Activated CD8-positive, alpha-beta memory T cell treated with anti-CD3 and anti-CD28 coated beads, Interleukin-2, amount 10 ng/mL, durations not matched to agents 7 days and 5 days (primary cell): ENCODE results near the gene MED22. TPM values are rescaled to one million over a fixed set of nuclear protein-coding genes. Genes with fewer than 3 reads are reported as not detected.
"Not testable (repeated sequence)": the region's sequence is repeated elsewhere in the genome, so short reads cannot be mapped to it uniquely, and the experiment has no call there.

Experiments
- ATAC-seq: fragments of 150-1000 bp; cut with Tn5 transposase; one replicate; pipeline ENCODE4 v1.10.0; 2021; ENCODE audit warnings: moderate library complexity
- CTCF ChIA-PET: fragments of 350-600 bp; sonication (Branson Sonifier 250); formaldehyde crosslinking; loops from one replicate; lab custom pipeline; 2021; ENCODE audit warnings: antibody characterized with exemption; lab: Charles Lee
- DNase-seq: peaks from one replicate; pipeline ENCODE4 v3.0.0-alpha.2; 2020
- H3K27ac Mint-ChIP-seq: one replicate; pipeline ENCODE4 v1.8.0; 2021; ENCODE audit warnings: mild to moderate bottlenecking, mixed read lengths
- H3K27me3 Mint-ChIP-seq: one replicate; pipeline ENCODE4 v1.8.0; 2021; ENCODE audit warnings: mixed read lengths
- H3K36me3 Mint-ChIP-seq: one replicate; pipeline ENCODE4 v1.8.0; 2021; ENCODE audit warnings: mild to moderate bottlenecking, mixed read lengths
- H3K4me1 Mint-ChIP-seq: one replicate; pipeline ENCODE4 v1.8.0; 2021; ENCODE audit warnings: mixed read lengths
- H3K4me3 Mint-ChIP-seq: one replicate; pipeline ENCODE4 v1.8.0; 2021; ENCODE audit warnings: mild to moderate bottlenecking, moderate library complexity, mixed read lengths
- H3K9me3 Mint-ChIP-seq: one replicate; pipeline ENCODE4 v1.8.0; 2022; ENCODE audit warnings: low read depth, mixed read lengths
- total RNA-seq, 2 experiments: library from RNA; stranded (reverse); gene quantifications; one replicate each; pipeline ENCODE4 v1.2.3, GENCODE V29; 2021

MED22 gene
- total RNA-seq, 2 experiments from 2014 or later: 28.8 to 35.9 TPM

- H3K27me3 Mint-ChIP-seq: not testable (repeated sequence)
Observed at GRCh38 chr9:133327021-133327420, 20.9 kb downstream of the MED22 start.

GRCh38 chr9:133323991-133324703 lies 23.8 kb downstream of the MED22 start:
- ATAC-seq: no peak
- Mint-ChIP-seq H3K36me3 (no peaks in the 10 kb centered on the region), H3K4me3 (no peak overlapping the region), H3K27me3 (no peaks in the 10 kb centered on the region), H3K27ac (no peak overlapping the region), H3K9me3 (no peaks in the 10 kb centered on the region), H3K4me1 (no peaks in the 10 kb centered on the region)
- CTCF ChIA-PET: interaction anchor here (1.6 kb wide), 1 partner anchor 10 kb away, joined by 3 read pairs; no protein-coding TSS in a partner anchor
- DNase-seq: no peak

More at GRCh38 chr9:133327021-133327420, 20.9 kb downstream of the MED22 start:
- peaks cover 11% of the 10 kb centered on the region for H3K36me3 Mint-ChIP-seq
- H3K27ac Mint-ChIP-seq, DNase-seq, H3K4me1 Mint-ChIP-seq, H3K9me3 Mint-ChIP-seq, H3K4me3 Mint-ChIP-seq, ATAC-seq, CTCF ChIA-PET: not testable (repeated sequence)

- H3K36me3 Mint-ChIP-seq: no peaks in the 10 kb centered on the region
- no peaks in the 10 kb centered on the region for H3K4me1 Mint-ChIP-seq
- CTCF ChIA-PET: no interaction called here
- no peak for DNase-seq
- no peaks in the 10 kb centered on the region for H3K27me3 Mint-ChIP-seq
- no peak overlapping the region for H3K4me3 Mint-ChIP-seq
- no peak for ATAC-seq
- H3K27ac Mint-ChIP-seq: no peak overlapping the region
- H3K9me3 Mint-ChIP-seq: no peaks in the 10 kb centered on the region
Observed at GRCh38 chr9:133323211-133323610, 24.7 kb downstream of the MED22 start.

- Mint-ChIP-seq H3K4me3 (no peak overlapping the region), H3K27ac (no peak overlapping the region), H3K36me3 (no peaks in the 10 kb centered on the region), H3K4me1 (no peaks in the 10 kb centered on the region), H3K27me3 (no peaks in the 10 kb centered on the region), H3K9me3 (no peaks in the 10 kb centered on the region)
- ATAC-seq (no peak), DNase-seq (no peak)
- CTCF ChIA-PET: no interaction called here
Observed at GRCh38 chr9:133322701-133323100, 25.2 kb downstream of the MED22 start.

GRCh38 chr9:133321411-133321935 lies 26.5 kb downstream of the MED22 start:
- no peaks in the 10 kb centered on the region for H3K9me3 Mint-ChIP-seq
- CTCF ChIA-PET: no interaction called here
- no peak for ATAC-seq
- H3K27me3 Mint-ChIP-seq: no peaks in the 10 kb centered on the region
- no peak for DNase-seq
- no peak overlapping the region for H3K27ac Mint-ChIP-seq
- no peak overlapping the region for H3K4me3 Mint-ChIP-seq
- H3K4me1 Mint-ChIP-seq: no peaks in the 10 kb centered on the region
- no peaks in the 10 kb centered on the region for H3K36me3 Mint-ChIP-seq

GRCh38 chr9:133320421-133320881 lies 27.5 kb downstream of the MED22 start:
- Mint-ChIP-seq H3K9me3 (no peaks in the 10 kb centered on the region), H3K27ac (no peak overlapping the region), H3K4me1 (no peaks in the 10 kb centered on the region), H3K36me3 (no peaks in the 10 kb centered on the region), H3K4me3 (no peak overlapping the region), H3K27me3 (no peaks in the 10 kb centered on the region)
- no peak for DNase-seq
- CTCF ChIA-PET: interaction anchor here (1.4 kb wide), 1 partner anchor 9 kb away, joined by 3 read pairs; no protein-coding TSS in a partner anchor
- ATAC-seq: no peak

GRCh38 chr9:133317551-133317950 lies 30.4 kb downstream of the MED22 start:
- H3K36me3 Mint-ChIP-seq, ATAC-seq, CTCF ChIA-PET, H3K9me3 Mint-ChIP-seq, H3K27ac Mint-ChIP-seq, H3K4me1 Mint-ChIP-seq, H3K4me3 Mint-ChIP-seq, H3K27me3 Mint-ChIP-seq, DNase-seq: not testable (repeated sequence)

GRCh38 chr9:133315997-133316396 lies 31.9 kb downstream of the MED22 start:
- H3K9me3 Mint-ChIP-seq: no peaks in the 10 kb centered on the region
- no peaks in the 10 kb centered on the region for H3K4me1 Mint-ChIP-seq
- H3K27ac Mint-ChIP-seq: no peak overlapping the region
- no peak for ATAC-seq
- no peak for DNase-seq
- CTCF ChIA-PET: no interaction called here
- H3K4me3 Mint-ChIP-seq: no peak overlapping the region
- no peaks in the 10 kb centered on the region for H3K36me3 Mint-ChIP-seq
- H3K27me3 Mint-ChIP-seq: peaks cover 2% of the 10 kb centered on the region

- DNase-seq (no peak), ATAC-seq (no peak)
- Mint-ChIP-seq H3K4me3 (no peak overlapping the region), H3K27me3 (peaks cover 12% of the 10 kb centered on the region), H3K36me3 (no peaks in the 10 kb centered on the region), H3K4me1 (no peaks in the 10 kb centered on the region), H3K9me3 (no peaks in the 10 kb centered on the region), H3K27ac (no peak overlapping the region)
- CTCF ChIA-PET: no interaction called here
Observed at GRCh38 chr9:133309608-133310007, 38.3 kb downstream of the MED22 start.

GRCh38 chr9:133307301-133307700 lies 40.6 kb downstream of the MED22 start:
- no peaks in the 10 kb centered on the region for H3K36me3 Mint-ChIP-seq
- no peak overlapping the region for H3K4me3 Mint-ChIP-seq
- H3K27me3 Mint-ChIP-seq: peaks cover 12% of the 10 kb centered on the region
- no peaks in the 10 kb centered on the region for H3K4me1 Mint-ChIP-seq
- H3K27ac Mint-ChIP-seq: no peak overlapping the region
- H3K9me3 Mint-ChIP-seq: no peaks in the 10 kb centered on the region
- ATAC-seq (no peak), DNase-seq (no peak)
- CTCF ChIA-PET: no interaction called here

GRCh38 chr9:133306242-133307204 lies 41.4 kb downstream of the MED22 start:
- ATAC-seq (no peak), DNase-seq (no peak)
- CTCF ChIA-PET: no interaction called here
- no peaks in the 10 kb centered on the region for H3K9me3 Mint-ChIP-seq
- H3K4me3 Mint-ChIP-seq: no peak overlapping the region
- H3K27ac Mint-ChIP-seq: no peak overlapping the region
- peaks cover 12% of the 10 kb centered on the region for H3K27me3 Mint-ChIP-seq
- H3K4me1 Mint-ChIP-seq: no peaks in the 10 kb centered on the region
- no peaks in the 10 kb centered on the region for H3K36me3 Mint-ChIP-seq

- Mint-ChIP-seq H3K4me1 (no peaks in the 10 kb centered on the region), H3K36me3 (no peaks in the 10 kb centered on the region), H3K27me3 (peaks cover 9% of the 10 kb centered on the region), H3K4me3 (no peak overlapping the region), H3K9me3 (no peaks in the 10 kb centered on the region), H3K27ac (no peak overlapping the region)
- ATAC-seq: no peak
- CTCF ChIA-PET: no interaction called here
- no peak for DNase-seq
Observed at GRCh38 chr9:133305731-133306130, 42.2 kb downstream of the MED22 start.

- Mint-ChIP-seq H3K4me3 (no peak overlapping the region), H3K36me3 (no peaks in the 10 kb centered on the region), H3K9me3 (no peaks in the 10 kb centered on the region), H3K27ac (no peak overlapping the region), H3K4me1 (no peaks in the 10 kb centered on the region), H3K27me3 (peaks cover 9% of the 10 kb centered on the region)
- no peak for ATAC-seq
- DNase-seq: no peak
- CTCF ChIA-PET: no interaction called here
Observed at GRCh38 chr9:133304477-133305377, 43.2 kb downstream of the MED22 start.
